ENCODE data around the gene GAPDH. TPM values are rescaled to one million over a fixed set of nuclear protein-coding genes. Genes with fewer than 3 reads are reported as not detected.

Gene GAPDH
- polyA plus RNA-seq, 1 of the 3 experiments (the other 2 are of a cell fraction) = 8,077 TPM

- 94% methylated on average over 3 of the region's 3 CpGs for WGBS (ENCODE audit: low lambda C conversion rate)
- Histone ChIP-seq H3K36me3 (replicated peaks in 1 of 2; ENCODE audit: control insufficient read depth in 1 of 2, insufficient read depth in 2 of 2, low read length in 1 of 2) (peaks cover 74 to 80% of the 10 kb centered on the region in 2 experiments), H3K27me3 (ENCODE audit: insufficient read depth) (no peaks in the 10 kb centered on the region), H3K4me1 (ENCODE audit: control insufficient read depth in 1 of 2, insufficient read depth in 2 of 2, low read depth in 1 of 2, low read length in 1 of 2) (no peaks in the 10 kb centered on the region; a peak in 1 of 4 replicates), H3K9me2 (no peaks in the 10 kb centered on the region), H3K4me2 (no peak overlapping the region), H3K4me3 (ENCODE audit: low read depth in 2 of 2, low read length in 1 of 2) (no peak overlapping the region), H2AFZ (ENCODE audit: low read depth) (no peak overlapping the region), H3K9me3 (no peaks in the 10 kb centered on the region), H3K79me2 (ENCODE audit: insufficient read depth) (no peaks in the 10 kb centered on the region), H3K27ac (ENCODE audit: low read depth in 2 of 2, low read length in 1 of 2) (no peak overlapping the region), H4K20me1 (ENCODE audit: insufficient read depth) (no peaks in the 10 kb centered on the region), H3F3A (replicated peaks; ENCODE audit: insufficient read depth) (peaks cover 6% of the 10 kb centered on the region), H3K9ac (no peak overlapping the region)
- no peak for DNase-seq
- POLR2A ChIA-PET = no interaction called here
- TF ChIP-seq REST (IDR thresholded peaks at IDR 0.05; ENCODE audit: low read depth, low read length) (no peak), USF1 (IDR thresholded peaks at IDR 0.05; ENCODE audit: borderline replicate concordance, low read depth) (no peak), TAF1 (IDR thresholded peaks at IDR 0.05; ENCODE audit: borderline replicate concordance, low read depth, low read length) (no peak), JUND (IDR thresholded peaks at IDR 0.05) (no peak), RCOR1 (IDR thresholded peaks at IDR 0.05; ENCODE audit: low read length) (no peak), PBX3 (IDR thresholded peaks at IDR 0.05) (no peak), ELF1 (IDR thresholded peaks at IDR 0.05) (no peak)
- CTCF ChIA-PET = interaction anchor here (0.6 to 1.1 kb wide), 3 partner anchors 12 to 100 kb away, joined by 3 to 4 read pairs (median 4); no protein-coding TSS in a partner anchor
These were observed 10.6 kb upstream of the GAPDH start for GRCh38 chr12:6523708-6524107.

GRCh38 chr12:6524648-6525047 lies 9.7 kb upstream of the GAPDH start:
- Histone ChIP-seq H3K27ac (ENCODE audit: low read depth in 2 of 2, low read length in 1 of 2) (no peak overlapping the region), H3K36me3 (replicated peaks in 1 of 2; ENCODE audit: control insufficient read depth in 1 of 2, insufficient read depth in 2 of 2, low read length in 1 of 2) (peaks cover 70 to 85% of the 10 kb centered on the region in 2 experiments), H3K9me2 (no peaks in the 10 kb centered on the region), H3K9ac (no peak overlapping the region), H3K4me2 (no peak overlapping the region), H3K79me2 (ENCODE audit: insufficient read depth) (no peaks in the 10 kb centered on the region), H3F3A (replicated peaks; ENCODE audit: insufficient read depth) (peaks cover 6% of the 10 kb centered on the region), H4K20me1 (ENCODE audit: insufficient read depth) (no peaks in the 10 kb centered on the region), H3K9me3 (no peaks in the 10 kb centered on the region), H3K4me3 (ENCODE audit: low read depth in 2 of 2, low read length in 1 of 2) (no peak overlapping the region), H2AFZ (ENCODE audit: low read depth) (no peak overlapping the region), H3K27me3 (ENCODE audit: insufficient read depth) (no peaks in the 10 kb centered on the region), H3K4me1 (ENCODE audit: control insufficient read depth in 1 of 2, insufficient read depth in 2 of 2, low read depth in 1 of 2, low read length in 1 of 2) (no peaks in the 10 kb centered on the region; a peak in 1 of 4 replicates)
- no peak for TF ChIP-seq SMC3 (IDR thresholded peaks at IDR 0.05; ENCODE audit: low read depth, low read length)
- no peak for TF ChIP-seq MAX (IDR thresholded peaks at IDR 0.05; ENCODE audit: low read depth)
- TF ChIP-seq FOSL2 (IDR thresholded peaks at IDR 0.05; ENCODE audit: borderline replicate concordance, low read depth) = no peak
- no peak for TF ChIP-seq RXRA (IDR thresholded peaks at IDR 0.05; ENCODE audit: borderline replicate concordance, low read depth)
- no peak for TF ChIP-seq USF2 (IDR thresholded peaks at IDR 0.05; ENCODE audit: borderline replicate concordance, low read depth, low read length)
- no peak for TF ChIP-seq ZBTB33 (IDR thresholded peaks at IDR 0.05; ENCODE audit: borderline replicate concordance, low read depth)
- TF ChIP-seq TEAD4 (IDR thresholded peaks at IDR 0.05; ENCODE audit: borderline replicate concordance, insufficient read depth) = no peak
- no peak for TF ChIP-seq TCF12 (IDR thresholded peaks at IDR 0.05)
- TF ChIP-seq MXI1 (IDR thresholded peaks at IDR 0.05; ENCODE audit: low read depth, low read length) = no peak
- no peak for TF ChIP-seq SIN3A (IDR thresholded peaks at IDR 0.05; ENCODE audit: borderline replicate concordance, low read depth, low read length)
- ChIA-PET POLR2A (no interaction called here), CTCF (interaction anchor here (1.1 kb wide), 1 partner anchor 101 kb away, joined by 3 read pairs; no protein-coding TSS in a partner anchor)
- no peak for DNase-seq
- 96% methylated on average over 5 of the region's 5 CpGs for WGBS (ENCODE audit: low lambda C conversion rate)
